ENCODE measurements around the gene ITGAE. TPM values are rescaled to one million over a fixed set of nuclear protein-coding genes. Genes with fewer than 3 reads are reported as not detected.

The ITGAE gene
- total RNA-seq, 4 donors from 2014 or later, result 16.1 to 29.5 (median 21.4) TPM

DNA sequence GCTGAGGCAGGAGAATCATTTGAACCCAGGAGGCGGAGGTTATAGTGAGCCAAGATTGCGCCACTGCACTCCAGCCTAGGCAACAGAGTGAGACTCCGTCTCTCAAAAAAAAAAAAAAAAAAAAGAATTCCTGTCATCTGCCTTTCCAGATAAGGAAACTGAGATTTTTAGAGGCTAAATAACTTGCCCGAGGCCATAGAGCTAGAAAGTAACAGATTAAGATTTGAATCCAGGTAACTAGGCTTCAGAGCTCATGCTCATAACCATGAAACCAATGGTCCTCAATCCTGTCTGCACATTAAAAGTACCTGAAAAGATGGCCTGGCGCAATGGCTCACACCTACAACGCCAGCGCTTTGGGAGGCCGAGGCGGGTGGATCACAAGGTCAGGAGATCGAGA lies 35.6 kb upstream of the ITGAE start:
- DNase-seq (ENCODE audit: extremely low spot score), result no peak
- WGBS, result 90% methylated on average over 10 of the region's 10 CpGs
- intact Hi-C loops (cut with DNase I), result no loop called here
- TF ChIP-seq EP300 (IDR thresholded peaks at IDR 0.05) (no peak), POLR2A (IDR thresholded peaks at IDR 0.05; ENCODE audit: low read depth) (no peak), POLR2AphosphoS5 (IDR thresholded peaks at IDR 0.05) (no peak)
- TF ChIP-seq, protein P1, sequence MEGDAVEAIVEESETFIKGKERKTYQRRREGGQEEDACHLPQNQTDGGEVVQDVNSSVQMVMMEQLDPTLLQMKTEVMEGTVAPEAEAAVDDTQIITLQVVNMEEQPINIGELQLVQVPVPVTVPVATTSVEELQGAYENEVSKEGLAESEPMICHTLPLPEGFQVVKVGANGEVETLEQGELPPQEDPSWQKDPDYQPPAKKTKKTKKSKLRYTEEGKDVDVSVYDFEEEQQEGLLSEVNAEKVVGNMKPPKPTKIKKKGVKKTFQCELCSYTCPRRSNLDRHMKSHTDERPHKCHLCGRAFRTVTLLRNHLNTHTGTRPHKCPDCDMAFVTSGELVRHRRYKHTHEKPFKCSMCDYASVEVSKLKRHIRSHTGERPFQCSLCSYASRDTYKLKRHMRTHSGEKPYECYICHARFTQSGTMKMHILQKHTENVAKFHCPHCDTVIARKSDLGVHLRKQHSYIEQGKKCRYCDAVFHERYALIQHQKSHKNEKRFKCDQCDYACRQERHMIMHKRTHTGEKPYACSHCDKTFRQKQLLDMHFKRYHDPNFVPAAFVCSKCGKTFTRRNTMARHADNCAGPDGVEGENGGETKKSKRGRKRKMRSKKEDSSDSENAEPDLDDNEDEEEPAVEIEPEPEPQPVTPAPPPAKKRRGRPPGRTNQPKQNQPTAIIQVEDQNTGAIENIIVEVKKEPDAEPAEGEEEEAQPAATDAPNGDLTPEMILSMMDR (IDR thresholded peaks at IDR 0.05), result no peak
- no peaks in the 10 kb centered on the region for H3K9me3 ChIP-seq
- H3K27me3 ChIP-seq, result no peaks in the 10 kb centered on the region
- H3K27ac ChIP-seq (replicated peaks in 1 of 4), result no peak overlapping the region
- no peak overlapping the region for H3K4me3 ChIP-seq
- H3K4me1 ChIP-seq, result peaks cover 13 to 17% (median 16%) of the 10 kb centered on the region in 4 donors
- peaks cover 20 to 84% (median 55%) of the 10 kb centered on the region in 4 donors for H3K36me3 ChIP-seq

DNA sequence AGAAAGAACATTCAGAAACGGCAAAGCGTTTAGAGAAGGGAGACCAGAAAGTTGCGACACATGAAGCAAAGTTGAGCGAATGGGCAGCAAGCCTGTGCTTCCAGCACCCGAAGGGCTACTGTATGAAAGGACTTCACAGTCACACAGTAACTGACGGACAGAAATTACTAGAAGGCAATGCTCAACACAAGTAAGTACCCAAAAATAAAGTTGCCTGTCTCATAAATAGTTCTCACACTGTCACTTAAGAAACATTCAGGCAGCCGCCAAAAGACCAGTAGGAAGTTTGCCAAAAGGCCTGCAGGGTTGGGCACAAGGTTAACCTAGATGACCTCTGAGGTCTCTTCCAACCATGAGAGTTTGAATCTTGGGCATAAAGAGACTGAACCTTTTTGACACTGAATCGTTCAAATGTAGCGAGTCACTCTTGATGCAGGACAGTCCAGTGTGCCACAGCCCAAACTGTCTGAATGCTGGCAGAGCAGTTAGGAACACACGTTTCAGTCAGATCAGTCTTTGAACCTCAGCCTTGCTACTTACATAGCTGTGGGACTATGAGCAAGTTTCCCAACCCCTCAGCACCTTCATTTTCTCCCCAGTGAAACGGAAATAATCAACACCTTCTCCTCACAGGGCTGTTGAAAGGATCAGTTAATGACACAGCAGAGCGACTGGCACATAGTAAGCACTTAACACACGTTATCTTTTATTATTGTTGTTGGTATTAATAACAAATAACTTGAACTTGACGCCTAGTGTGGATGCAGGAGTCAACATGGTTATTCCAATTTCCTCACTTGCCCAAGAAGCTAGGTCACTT lies 34.6 kb upstream of the ITGAE start:
- intact Hi-C loops (cut with DNase I), result no loop called here
- Histone ChIP-seq H3K27me3 (no peaks in the 10 kb centered on the region), H3K36me3 (peaks cover 19 to 74% (median 58%) of the 10 kb centered on the region in 4 donors), H3K4me1 (peaks cover 13 to 17% (median 16%) of the 10 kb centered on the region in 4 donors), H3K9me3 (no peaks in the 10 kb centered on the region), H3K27ac (replicated peaks in 1 of 4) (no peak overlapping the region), H3K4me3 (no peak overlapping the region)
- WGBS, result 81% methylated on average over 14 of the region's 14 CpGs
- TF ChIP-seq EP300 (IDR thresholded peaks at IDR 0.05) (no peak), POLR2A (IDR thresholded peaks at IDR 0.05; ENCODE audit: low read depth) (no peak), POLR2AphosphoS5 (IDR thresholded peaks at IDR 0.05) (no peak)
- TF ChIP-seq, protein P1 (IDR thresholded peaks at IDR 0.05), result no peak
- no peak for DNase-seq (ENCODE audit: extremely low spot score)

DNA sequence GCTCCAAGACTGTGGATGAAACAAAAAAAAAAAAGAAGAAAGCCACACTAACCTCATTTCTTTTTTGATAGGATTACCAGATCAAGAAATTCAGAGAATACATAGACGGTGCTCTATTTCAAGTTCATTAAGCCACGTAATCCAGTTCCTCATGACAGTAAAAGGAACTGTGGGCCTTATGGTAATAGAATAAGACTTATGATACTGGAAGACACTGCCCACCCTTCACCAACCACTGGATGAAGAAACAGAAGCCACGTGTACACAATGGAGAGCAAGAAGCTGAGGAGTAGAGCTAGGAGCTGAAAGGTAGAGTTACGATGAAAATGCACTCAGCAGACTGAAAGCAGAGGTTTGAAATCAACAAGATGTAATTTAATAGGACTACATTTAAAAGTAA lies 33.8 kb upstream of the ITGAE start:
- 88% methylated on average over 4 of the region's 4 CpGs for WGBS
- Histone ChIP-seq H3K36me3 (peaks cover 11 to 66% (median 54%) of the 10 kb centered on the region in 4 donors), H3K4me1 (peaks cover 13 to 17% (median 15%) of the 10 kb centered on the region in 4 donors), H3K27ac (replicated peaks in 1 of 4) (no peak overlapping the region), H3K9me3 (no peaks in the 10 kb centered on the region), H3K4me3 (no peak overlapping the region), H3K27me3 (no peaks in the 10 kb centered on the region)
- TF ChIP-seq POLR2AphosphoS5 (IDR thresholded peaks at IDR 0.05) (no peak), POLR2A (IDR thresholded peaks at IDR 0.05; ENCODE audit: low read depth) (no peak)
- intact Hi-C loops (cut with DNase I), result no loop called here
- no peak for DNase-seq (ENCODE audit: extremely low spot score)

- TF ChIP-seq, protein P1 (IDR thresholded peaks at IDR 0.05), result no peak
- TF ChIP-seq POLR2AphosphoS5 (IDR thresholded peaks at IDR 0.05), result no peak
- TF ChIP-seq EP300 (IDR thresholded peaks at IDR 0.05), result no peak
- TF ChIP-seq POLR2A (IDR thresholded peaks at IDR 0.05; ENCODE audit: low read depth), result no peak
Measured at GRCh38 chr17:3828852-3829232, 27.9 kb upstream of the ITGAE start.

GRCh38 chr17:3828151-3828851 lies 27.3 kb upstream of the ITGAE start:
- Histone ChIP-seq H3K27me3 (no peaks in the 10 kb centered on the region), H3K27ac (replicated peaks in 1 of 4) (peak overlapping the region; percentile 69 to 85 (median 78)), H3K9me3 (no peaks in the 10 kb centered on the region), H3K36me3 (peaks cover 10 to 70% (median 58%) of the 10 kb centered on the region in 4 donors), H3K4me1 (peaks cover 13 to 27% (median 21%) of the 10 kb centered on the region in 4 donors), H3K4me3 (no peak overlapping the region)
- intact Hi-C loops (cut with DNase I), result loop anchor here (5.0 kb wide), 1 partner anchor 91 kb away; no protein-coding TSS in a partner anchor
- TF ChIP-seq, protein P1 (IDR thresholded peaks at IDR 0.05), result no peak
- TF ChIP-seq POLR2AphosphoS5 (IDR thresholded peaks at IDR 0.05), result peak; percentile 62 to 68
- WGBS, result 37% methylated on average over 7 of the region's 7 CpGs
- no peak for DNase-seq (ENCODE audit: extremely low spot score)

More at GRCh38 chr17:3828852-3829232, 27.9 kb upstream of the ITGAE start:
- peaks cover 13 to 27% (median 21%) of the 10 kb centered on the region in 4 donors for H3K4me1 ChIP-seq
- no peaks in the 10 kb centered on the region for H3K27me3 ChIP-seq
- no peak for DNase-seq (ENCODE audit: extremely low spot score)
- peak overlapping the region; percentile 69 to 85 (median 78) for H3K27ac ChIP-seq (replicated peaks in 1 of 4)
- no peak overlapping the region for H3K4me3 ChIP-seq
- intact Hi-C loops (cut with DNase I), result loop anchor here (5.0 kb wide), 1 partner anchor 92 kb away; no protein-coding TSS in a partner anchor
- WGBS, result 78% methylated on average over 5 of the region's 7 CpGs
- H3K36me3 ChIP-seq, result peaks cover 4 to 70% (median 56%) of the 10 kb centered on the region in 4 donors
- H3K9me3 ChIP-seq, result no peaks in the 10 kb centered on the region

Measured in esophagus muscularis mucosa (tissue), 4 donors.